ENCODE results near the gene GBF1.

GBF1 gene

GRCh38 chr10:102254426-102254825 is 9.1 kb downstream of the GBF1 start:
- DNase-seq (ENCODE audit: low read depth in 2 of 2) = no peak
- H3K4me3 ChIP-seq (replicated peaks in 1 of 2; ENCODE audit: low read depth in 2 of 2, low read length in 2 of 2) = no peak overlapping the region
- no peak for TF ChIP-seq CTCF (IDR thresholded peaks at IDR 0.05; ENCODE audit: low read depth, low read length)

GRCh38 chr10:102255404-102255803 is 10.1 kb downstream of the GBF1 start:
- no peak for DNase-seq (ENCODE audit: low read depth in 2 of 2)
- no peak for TF ChIP-seq CTCF (IDR thresholded peaks at IDR 0.05; ENCODE audit: low read depth, low read length)
- no peak overlapping the region for H3K4me3 ChIP-seq (replicated peaks in 1 of 2; ENCODE audit: low read depth in 2 of 2, low read length in 2 of 2)

- no peak overlapping the region for H3K4me3 ChIP-seq (replicated peaks in 1 of 2; ENCODE audit: low read depth in 2 of 2, low read length in 2 of 2)
- DNase-seq (ENCODE audit: low read depth in 2 of 2) = no peak
- TF ChIP-seq CTCF (IDR thresholded peaks at IDR 0.05; ENCODE audit: low read depth, low read length) = no peak
Observed at GRCh38 chr10:102261196-102261595, 15.9 kb downstream of the GBF1 start.

GRCh38 chr10:102261842-102262241 is 16.5 kb downstream of the GBF1 start:
- TF ChIP-seq CTCF (IDR thresholded peaks at IDR 0.05; ENCODE audit: low read depth, low read length) = no peak
- no peak overlapping the region for H3K4me3 ChIP-seq (replicated peaks in 1 of 2; ENCODE audit: low read depth in 2 of 2, low read length in 2 of 2)
- no peak for DNase-seq (ENCODE audit: low read depth in 2 of 2)

- no peak for TF ChIP-seq CTCF (IDR thresholded peaks at IDR 0.05; ENCODE audit: low read depth, low read length)
- peak; percentile 29 to 34 for DNase-seq (ENCODE audit: low read depth in 2 of 2)
- no peak overlapping the region for H3K4me3 ChIP-seq (replicated peaks in 1 of 2; ENCODE audit: low read depth in 2 of 2, low read length in 2 of 2)
Observed at GRCh38 chr10:102262744-102263370, 17.5 kb downstream of the GBF1 start.

- no peak for DNase-seq (ENCODE audit: low read depth in 2 of 2)
- no peak for TF ChIP-seq CTCF (IDR thresholded peaks at IDR 0.05; ENCODE audit: low read depth, low read length)
- H3K4me3 ChIP-seq (replicated peaks in 1 of 2; ENCODE audit: low read depth in 2 of 2, low read length in 2 of 2) = no peak overlapping the region
Observed at GRCh38 chr10:102264371-102264770, 19.0 kb downstream of the GBF1 start.

GRCh38 chr10:102266670-102267069 is 21.3 kb downstream of the GBF1 start:
- no peak for TF ChIP-seq CTCF (IDR thresholded peaks at IDR 0.05; ENCODE audit: low read depth, low read length)
- DNase-seq (ENCODE audit: low read depth in 2 of 2) = no peak
- no peak overlapping the region for H3K4me3 ChIP-seq (replicated peaks in 1 of 2; ENCODE audit: low read depth in 2 of 2, low read length in 2 of 2)
